Colonic mucosa (tissue), 4 donors: ENCODE data around the gene PEX10. TPM values are rescaled to one million over a fixed set of nuclear protein-coding genes. Genes with fewer than 3 reads are reported as not detected.

Experiments used
- DNase-seq: peaks from one replicate; pipeline ENCODE4 v3.0.0-alpha.2; 2020
- H3K27ac ChIP-seq: fragments of 200-600 bp; one replicate; pipeline ENCODE4 v1.8.0; 2021
- H3K27me3 ChIP-seq: fragments of 200-600 bp; one replicate; pipeline ENCODE4 v1.8.0; 2021
- H3K36me3 ChIP-seq: fragments of 200-600 bp; one replicate; pipeline ENCODE4 v1.8.0; 2021
- H3K4me1 ChIP-seq: fragments of 200-600 bp; one replicate; pipeline ENCODE4 v1.8.0; 2021; ENCODE audit warnings: mild to moderate bottlenecking
- H3K4me3 ChIP-seq: fragments of 200-600 bp; one replicate; pipeline ENCODE4 v1.8.0; 2021
- H3K9ac ChIP-seq, 2 donors: one replicate each; pipeline ENCODE4 v1.7.0; 2013; ENCODE audit warnings: control low read depth in 2 of 2, low read depth in 2 of 2, low read length in 2 of 2
- H3K9me3 ChIP-seq: fragments of 200-600 bp; one replicate; pipeline ENCODE4 v1.8.0; 2021
- intact Hi-C: fragments of 100-400 bp; cut with DNase I; formaldehyde crosslinking; loops from one replicate; pipeline ENCODE4 v1.14.1; 2022
- total RNA-seq, 2 donors: library from RNA; stranded (reverse); fragmentation: NEBNext Ultra II Directional in 1 of 2; extraction: Animal tissue kit (Norgen Biotek cat#: 25700) in 1 of 2; gene quantifications; one replicate each; pipeline ENCODE4 v1.2.1, GENCODE V29; 2021
- TF ChIP-seq, protein P1 (sequence below): fragments of 200-600 bp; IDR thresholded peaks from one replicate; pipeline ENCODE4 v1.8.0; 2022; ENCODE audit warnings: antibody characterized with exemption, mild to moderate bottlenecking
- donor health status: healthy.
- donor health status: DM: no; HTN: no; CAD: no.
- donor health status: DM: no; HTN: no; CAD: no.

PEX10 gene
- total RNA-seq, 2 donors from 2014 or later = 15.0 to 22.7 TPM

DNA sequence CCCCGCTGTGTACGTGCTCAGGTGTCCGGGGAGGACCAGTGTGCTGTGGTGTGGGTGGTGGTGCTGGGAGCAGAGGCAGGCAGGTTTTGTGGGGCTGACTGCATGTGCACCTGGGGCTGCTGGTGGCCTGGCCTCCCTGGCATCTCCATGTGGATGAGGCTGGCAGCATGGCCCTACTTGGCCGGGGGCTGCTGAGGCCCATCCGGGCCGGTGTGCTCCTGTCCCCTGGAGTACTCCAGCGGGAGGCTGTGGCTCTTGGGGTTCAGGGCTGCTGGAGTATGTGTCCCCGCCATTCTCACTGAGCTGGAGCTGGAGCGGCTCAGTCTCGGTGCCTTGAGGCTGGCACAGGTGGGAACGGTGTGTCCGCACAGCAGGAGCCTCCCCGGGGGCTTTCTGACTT lies 20.8 kb upstream of the PEX10 start:
- Histone ChIP-seq H3K9me3 (no peaks in the 10 kb centered on the region), H3K4me3 (no peak overlapping the region), H3K9ac (no peak overlapping the region), H3K36me3 (no peaks in the 10 kb centered on the region), H3K27me3 (no peaks in the 10 kb centered on the region), H3K4me1 (no peaks in the 10 kb centered on the region), H3K27ac (no peak overlapping the region)
- TF ChIP-seq, protein P1, sequence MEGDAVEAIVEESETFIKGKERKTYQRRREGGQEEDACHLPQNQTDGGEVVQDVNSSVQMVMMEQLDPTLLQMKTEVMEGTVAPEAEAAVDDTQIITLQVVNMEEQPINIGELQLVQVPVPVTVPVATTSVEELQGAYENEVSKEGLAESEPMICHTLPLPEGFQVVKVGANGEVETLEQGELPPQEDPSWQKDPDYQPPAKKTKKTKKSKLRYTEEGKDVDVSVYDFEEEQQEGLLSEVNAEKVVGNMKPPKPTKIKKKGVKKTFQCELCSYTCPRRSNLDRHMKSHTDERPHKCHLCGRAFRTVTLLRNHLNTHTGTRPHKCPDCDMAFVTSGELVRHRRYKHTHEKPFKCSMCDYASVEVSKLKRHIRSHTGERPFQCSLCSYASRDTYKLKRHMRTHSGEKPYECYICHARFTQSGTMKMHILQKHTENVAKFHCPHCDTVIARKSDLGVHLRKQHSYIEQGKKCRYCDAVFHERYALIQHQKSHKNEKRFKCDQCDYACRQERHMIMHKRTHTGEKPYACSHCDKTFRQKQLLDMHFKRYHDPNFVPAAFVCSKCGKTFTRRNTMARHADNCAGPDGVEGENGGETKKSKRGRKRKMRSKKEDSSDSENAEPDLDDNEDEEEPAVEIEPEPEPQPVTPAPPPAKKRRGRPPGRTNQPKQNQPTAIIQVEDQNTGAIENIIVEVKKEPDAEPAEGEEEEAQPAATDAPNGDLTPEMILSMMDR = no peak
- DNase-seq = no peak
- intact Hi-C loops = no loop called here

DNA sequence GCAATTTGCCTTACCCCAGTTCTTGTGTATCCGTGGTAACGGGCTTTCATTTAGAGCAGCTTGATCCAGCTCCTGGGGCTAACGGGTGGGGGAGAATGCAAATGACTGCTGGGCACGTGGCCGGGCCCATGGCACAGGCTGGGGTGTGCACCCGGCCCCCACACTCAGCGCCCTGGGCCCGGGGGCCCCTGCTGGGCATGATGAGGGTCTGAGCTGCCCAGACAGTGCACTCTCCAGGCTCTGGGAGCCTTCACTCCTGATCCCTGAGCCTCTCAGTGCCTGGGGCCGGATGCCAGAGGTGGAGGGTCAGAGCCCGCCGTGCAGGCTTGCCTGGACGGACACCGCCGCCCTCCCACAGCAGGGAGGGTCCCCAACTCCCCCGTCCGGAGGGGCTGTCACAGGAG lies 20.1 kb upstream of the PEX10 start:
- DNase-seq = no peak
- H3K4me3 ChIP-seq = no peak overlapping the region
- H3K36me3 ChIP-seq = no peaks in the 10 kb centered on the region
- H3K9me3 ChIP-seq = no peaks in the 10 kb centered on the region
- intact Hi-C loops = no loop called here
- no peaks in the 10 kb centered on the region for H3K27me3 ChIP-seq
- TF ChIP-seq, protein P1 = no peak
- H3K4me1 ChIP-seq = no peaks in the 10 kb centered on the region
- no peak overlapping the region for H3K9ac ChIP-seq
- no peak overlapping the region for H3K27ac ChIP-seq

DNA sequence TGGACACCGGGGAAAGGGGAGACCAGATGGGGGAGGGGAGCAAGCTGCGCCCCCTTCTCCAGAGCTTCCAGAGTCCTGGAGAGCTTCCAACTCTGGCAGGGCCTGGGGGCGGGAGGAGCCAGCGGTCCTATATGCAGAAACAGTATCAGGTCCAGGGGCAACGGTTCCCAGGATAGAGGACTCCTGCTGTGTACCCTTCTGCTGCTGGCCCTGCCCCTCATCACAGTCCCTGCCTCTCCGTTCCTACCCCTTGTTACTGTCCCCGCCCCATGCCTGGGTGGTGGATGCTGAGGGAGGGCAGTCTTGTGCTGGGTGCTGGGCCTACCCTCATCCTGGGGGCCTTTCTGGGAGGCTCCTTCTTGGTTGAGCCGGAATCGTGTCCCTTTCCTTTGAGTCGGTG lies 19.2 kb upstream of the PEX10 start:
- Histone ChIP-seq H3K9ac (no peak overlapping the region), H3K4me3 (no peak overlapping the region), H3K27ac (no peak overlapping the region), H3K36me3 (no peaks in the 10 kb centered on the region), H3K9me3 (no peaks in the 10 kb centered on the region), H3K4me1 (no peaks in the 10 kb centered on the region), H3K27me3 (no peaks in the 10 kb centered on the region)
- intact Hi-C loops = no loop called here
- no peak for DNase-seq
- TF ChIP-seq, protein P1 = no peak

DNA sequence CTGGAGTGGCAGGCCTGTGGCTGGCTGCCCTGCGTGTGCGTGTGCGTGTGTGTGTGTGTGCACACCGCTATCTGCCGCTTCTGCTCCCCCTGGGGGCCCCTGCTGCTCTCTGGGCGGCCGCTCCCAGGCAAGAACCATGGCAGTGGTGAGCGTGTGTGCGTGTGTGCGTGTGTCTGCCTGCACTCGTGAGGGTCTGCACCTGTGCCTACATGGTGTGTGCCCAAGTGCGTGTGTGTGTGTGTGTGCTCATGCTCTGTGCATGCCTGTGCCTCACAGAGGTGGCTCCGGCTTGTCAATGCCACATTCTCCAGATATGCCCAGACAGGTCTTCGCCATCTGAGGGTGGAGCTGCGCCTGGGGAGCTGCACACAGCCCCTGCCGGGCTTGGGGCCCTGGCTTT lies 18.7 kb upstream of the PEX10 start:
- no peaks in the 10 kb centered on the region for H3K4me1 ChIP-seq
- no peaks in the 10 kb centered on the region for H3K27me3 ChIP-seq
- no peaks in the 10 kb centered on the region for H3K9me3 ChIP-seq
- H3K27ac ChIP-seq = no peak overlapping the region
- TF ChIP-seq, protein P1 = no peak
- no peak overlapping the region for H3K9ac ChIP-seq
- intact Hi-C loops = no loop called here
- no peaks in the 10 kb centered on the region for H3K36me3 ChIP-seq
- H3K4me3 ChIP-seq = no peak overlapping the region
- no peak for DNase-seq

DNA sequence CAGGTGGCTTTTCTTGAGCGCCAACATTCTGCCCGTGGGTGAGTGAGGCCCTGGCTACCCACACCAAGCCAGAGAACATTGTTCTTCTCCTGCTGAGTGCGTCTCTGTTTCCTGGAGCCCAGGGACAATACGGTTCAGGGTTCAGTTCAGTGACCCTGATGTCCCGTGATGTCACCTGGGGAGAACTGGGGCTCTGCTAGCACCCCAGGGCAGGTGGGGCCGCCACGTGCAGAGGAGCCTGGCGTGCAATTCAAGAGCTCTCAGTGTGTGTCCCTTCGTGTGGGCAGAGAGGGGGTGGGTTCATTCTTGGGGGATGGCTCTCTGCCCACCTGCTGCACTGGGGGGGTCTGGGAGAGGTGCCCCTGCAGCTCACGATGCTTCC lies 18.2 kb upstream of the PEX10 start:
- Histone ChIP-seq H3K27me3 (no peaks in the 10 kb centered on the region), H3K9ac (no peak overlapping the region), H3K9me3 (no peaks in the 10 kb centered on the region), H3K36me3 (no peaks in the 10 kb centered on the region), H3K27ac (no peak overlapping the region), H3K4me3 (no peak overlapping the region), H3K4me1 (no peaks in the 10 kb centered on the region)
- TF ChIP-seq, protein P1 = no peak
- intact Hi-C loops = no loop called here
- no peak for DNase-seq
